PC-3 (cell line): ENCODE results near the gene GNAS. TPM values are rescaled to one million over a fixed set of nuclear protein-coding genes. Genes with fewer than 3 reads are reported as not detected.

Experiments
- ATAC-seq: fragments of 200-7000 bp; cut with Tn5 transposase; 2 replicates; pipeline ENCODE4 v1.9.1; 2020; ENCODE audit warnings: mild to moderate bottlenecking, moderate library complexity
- BruUV-seq: library from RNA; stranded (reverse); fragments of 400-500 nt; replicated peaks from 2 replicates; lab custom pipeline; 2021; lab: Mats Ljungman, UMichigan
- CTCF ChIA-PET: fragments of 300-600 bp; sonication (Branson Sonifier 250); formaldehyde crosslinking; loops from one replicate; lab custom pipeline; 2022; ENCODE audit warnings: antibody characterized with exemption; lab: Charles Lee
- POLR2A ChIA-PET: fragments of 300-600 bp; sonication (Branson Sonifier 250); formaldehyde crosslinking; loops from one replicate; lab custom pipeline; 2022; ENCODE audit warnings: antibody characterized with exemption; ENCODE audit not compliant: unreplicated experiment; lab: Charles Lee
- DNase-seq: peaks from one replicate; pipeline ENCODE4 v3.0.0-alpha.2; 2015
- H2AFZ ChIP-seq: fragments of 300-600 bp; sonication (generic); 2 replicates; pipeline ENCODE4 v1.6.0; 2016; ENCODE audit warnings: antibody characterized with exemption, low read length
- H3F3A ChIP-seq: fragments of 300-600 bp; sonication (generic); one replicate; pipeline ENCODE4 v1.6.0; 2017; ENCODE audit warnings: antibody characterized with exemption, low read length, control low read depth, mild to moderate bottlenecking; ENCODE audit not compliant: unreplicated experiment
- H3K27ac ChIP-seq: fragments of 300-600 bp; sonication (generic); 2 replicates; pipeline ENCODE4 v1.5.1; 2016; ENCODE audit warnings: mild to moderate bottlenecking, low read length
- H3K27me3 ChIP-seq: fragments of 300-600 bp; sonication (generic); 2 replicates; pipeline ENCODE4 v1.6.1; 2016; ENCODE audit warnings: low read length, mixed read lengths
- H3K36me3 ChIP-seq: fragments of 300-600 bp; sonication (generic); 2 replicates; pipeline ENCODE4 v1.6.1; 2016; ENCODE audit warnings: low read depth, mixed run types, low read length, mixed read lengths
- H3K4me1 ChIP-seq: fragments of 300-600 bp; sonication (generic); 2 replicates; pipeline ENCODE4 v1.5.1; 2016; ENCODE audit warnings: low read length; ENCODE audit not compliant: insufficient read depth
- H3K4me2 ChIP-seq: fragments of 300-600 bp; sonication (generic); 2 replicates; pipeline ENCODE4 v1.6.0; 2016; ENCODE audit warnings: low read length
- H3K4me3 ChIP-seq: fragments of 300-600 bp; sonication (generic); 2 replicates; pipeline ENCODE4 v1.5.1; 2016; ENCODE audit warnings: mild to moderate bottlenecking, low read length, mixed read lengths
- H3K79me2 ChIP-seq: fragments of 300-600 bp; sonication (generic); 2 replicates; pipeline ENCODE4 v1.6.1; 2017; ENCODE audit warnings: low read length, mixed read lengths
- H3K9ac ChIP-seq: fragments of 300-600 bp; sonication (generic); 2 replicates; pipeline ENCODE4 v1.6.0; 2016; ENCODE audit warnings: mild to moderate bottlenecking, low read length
- H3K9me2 ChIP-seq: fragments of 300-600 bp; sonication (generic); replicated peaks from 2 replicates; pipeline ENCODE4 v1.6.1; 2016; ENCODE audit warnings: mixed run types, low read length, mixed read lengths
- H3K9me3 ChIP-seq: fragments of 300-600 bp; sonication (generic); 2 replicates; pipeline ENCODE4 v1.6.1; 2016; ENCODE audit warnings: low read length, mixed read lengths
- H4K20me1 ChIP-seq: fragments of 300-600 bp; sonication (generic); 2 replicates; pipeline ENCODE4 v1.6.1; 2016; ENCODE audit warnings: low read length, mixed read lengths
- EZH2 ChIP-seq: fragments of 300-600 bp; sonication (generic); IDR thresholded peaks from one replicate; pipeline ENCODE4 v1.6.1; 2017; ENCODE audit warnings: antibody characterized with exemption, mild to moderate bottlenecking, low read length; ENCODE audit not compliant: unreplicated experiment
- EZH2phosphoT487 ChIP-seq: fragments of 300-600 bp; sonication (generic); IDR thresholded peaks from 2 replicates; pipeline ENCODE4 v1.6.1; 2018; ENCODE audit warnings: mild to moderate bottlenecking, antibody characterized with exemption, low read length, borderline replicate concordance
- intact Hi-C: fragments of 100-400 bp; cut with micrococcal nuclease; formaldehyde crosslinking; loops from 2 replicates; pipeline ENCODE4 v1.9.0; 2023
- total RNA-seq: library from RNA; depleted of rRNA; stranded (reverse); fragments of >200 nt; gene quantifications from 2 replicates; pipeline ENCODE4 v1.2.3, GENCODE V29; 2014
- TF ChIP-seq, protein P1 (sequence below): fragments of 300-600 bp; sonication (generic); conservative IDR thresholded peaks from 2 replicates; pipeline ENCODE4 v1.5.1; 2017; ENCODE audit warnings: antibody characterized with exemption, low read depth, mild to moderate bottlenecking, low read length

GNAS gene
- total RNA-seq, 1 experiment from 2014 or later = 694 TPM

DNA sequence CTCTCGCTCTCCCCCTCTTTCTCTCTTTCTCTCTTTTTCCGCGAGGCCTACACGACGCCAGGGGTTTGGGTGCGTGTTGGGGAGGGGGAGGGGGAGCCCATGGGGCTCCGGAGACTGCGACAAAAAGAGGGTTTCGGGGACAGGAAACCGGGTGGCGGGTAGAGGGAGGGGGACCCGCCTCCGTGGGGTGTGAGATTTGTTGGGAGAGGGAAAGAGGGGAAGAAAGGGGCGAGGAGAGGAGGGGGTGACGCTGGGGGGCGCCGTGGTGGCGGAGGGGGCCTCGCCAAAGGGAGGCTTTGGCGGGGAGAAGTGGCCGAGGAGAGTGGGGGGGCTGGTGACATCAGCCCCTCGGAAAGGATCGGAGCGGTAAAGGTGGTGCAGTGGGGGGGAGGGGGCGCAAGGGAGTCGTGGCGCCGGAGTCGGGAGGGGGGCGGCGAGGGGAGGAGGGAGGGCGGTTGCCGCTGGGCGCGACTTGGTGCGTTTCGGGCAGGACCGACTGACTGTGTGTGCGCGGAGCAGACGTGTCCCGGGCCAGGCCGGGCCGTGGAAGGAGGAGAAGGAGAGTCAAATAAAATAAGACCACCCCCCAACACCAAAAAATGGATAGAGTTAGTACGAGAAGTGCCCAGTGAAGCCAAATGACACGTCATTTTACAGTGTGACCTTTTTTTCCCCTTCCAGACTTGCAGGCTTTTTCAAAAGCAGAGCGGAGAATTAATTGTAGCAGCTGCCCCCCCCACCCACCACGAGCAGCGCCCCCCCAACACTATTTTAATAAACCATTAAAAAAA is 39.8 kb downstream of the GNAS start:
- H3K9me2 ChIP-seq = no peaks in the 10 kb centered on the region
- peaks cover 66% of the 10 kb centered on the region for H3K79me2 ChIP-seq
- H3K4me2 ChIP-seq = peak overlapping the region; percentile 78
- H3K27ac ChIP-seq = peak overlapping the region; percentile 62
- no TSS peak for BruUV-seq
- intact Hi-C loops = loop anchor here (5.0 kb wide), 2 partner anchors 90 to 140 kb away; partner anchors contain the start of genes ATP5F1E and NELFCD
- H3K27me3 ChIP-seq = no peaks in the 10 kb centered on the region
- peak overlapping the region; percentile 86 for H3K9ac ChIP-seq
- no peaks in the 10 kb centered on the region for H3F3A ChIP-seq
- peak overlapping the region; percentile 89 for H2AFZ ChIP-seq
- peak; percentile 66 for DNase-seq
- H3K36me3 ChIP-seq = peaks cover 20% of the 10 kb centered on the region; the same call in 1 of the 2 replicates
- peak overlapping the region; percentile 91 for H3K4me3 ChIP-seq
- ChIA-PET CTCF (no interaction called here), POLR2A (no interaction called here)
- TF ChIP-seq, protein P1, sequence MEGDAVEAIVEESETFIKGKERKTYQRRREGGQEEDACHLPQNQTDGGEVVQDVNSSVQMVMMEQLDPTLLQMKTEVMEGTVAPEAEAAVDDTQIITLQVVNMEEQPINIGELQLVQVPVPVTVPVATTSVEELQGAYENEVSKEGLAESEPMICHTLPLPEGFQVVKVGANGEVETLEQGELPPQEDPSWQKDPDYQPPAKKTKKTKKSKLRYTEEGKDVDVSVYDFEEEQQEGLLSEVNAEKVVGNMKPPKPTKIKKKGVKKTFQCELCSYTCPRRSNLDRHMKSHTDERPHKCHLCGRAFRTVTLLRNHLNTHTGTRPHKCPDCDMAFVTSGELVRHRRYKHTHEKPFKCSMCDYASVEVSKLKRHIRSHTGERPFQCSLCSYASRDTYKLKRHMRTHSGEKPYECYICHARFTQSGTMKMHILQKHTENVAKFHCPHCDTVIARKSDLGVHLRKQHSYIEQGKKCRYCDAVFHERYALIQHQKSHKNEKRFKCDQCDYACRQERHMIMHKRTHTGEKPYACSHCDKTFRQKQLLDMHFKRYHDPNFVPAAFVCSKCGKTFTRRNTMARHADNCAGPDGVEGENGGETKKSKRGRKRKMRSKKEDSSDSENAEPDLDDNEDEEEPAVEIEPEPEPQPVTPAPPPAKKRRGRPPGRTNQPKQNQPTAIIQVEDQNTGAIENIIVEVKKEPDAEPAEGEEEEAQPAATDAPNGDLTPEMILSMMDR = peak; percentile 39
- no peak for TF ChIP-seq EZH2phosphoT487
- H3K4me1 ChIP-seq = peaks cover 30% of the 10 kb centered on the region
- ATAC-seq = peak; percentile 9
- no peaks in the 10 kb centered on the region for H3K9me3 ChIP-seq
- H4K20me1 ChIP-seq = peaks cover 40% of the 10 kb centered on the region

DNA sequence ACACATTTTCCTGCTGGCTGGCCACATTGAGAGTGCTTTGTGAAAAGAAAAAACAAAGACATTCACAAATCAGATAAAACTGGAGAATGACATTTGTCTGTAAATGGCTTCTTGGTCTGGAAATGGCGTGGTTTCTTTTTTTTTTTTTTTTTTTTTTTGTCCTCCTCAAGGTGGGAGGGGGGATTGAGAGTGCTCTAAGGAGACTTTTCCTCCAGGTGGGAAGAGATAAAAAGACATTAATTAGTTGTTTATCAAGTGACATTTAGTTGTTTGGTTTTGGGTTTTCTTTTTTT is 40.4 kb downstream of the GNAS start:
- H3K9me2 ChIP-seq = no peaks in the 10 kb centered on the region
- DNase-seq (no peak), ATAC-seq (no peak)
- H3K4me2 ChIP-seq = peak overlapping the region; percentile 78
- ChIA-PET POLR2A (no interaction called here), CTCF (no interaction called here)
- H4K20me1 ChIP-seq = peaks cover 45% of the 10 kb centered on the region
- no peaks in the 10 kb centered on the region for H3K27me3 ChIP-seq
- H3F3A ChIP-seq = no peaks in the 10 kb centered on the region
- TF ChIP-seq, protein P1 = no peak
- TF ChIP-seq EZH2 = no peak
- no peak for TF ChIP-seq EZH2phosphoT487
- intact Hi-C loops = loop anchor here (5.0 kb wide), 2 partner anchors 89 to 139 kb away; partner anchors contain the start of genes ATP5F1E and NELFCD
- BruUV-seq = no TSS peak
- peaks cover 66% of the 10 kb centered on the region for H3K79me2 ChIP-seq
- peak overlapping the region; percentile 91 for H3K4me3 ChIP-seq
- H3K36me3 ChIP-seq = peaks cover 25% of the 10 kb centered on the region; the same call in 1 of the 2 replicates
- peaks cover 25% of the 10 kb centered on the region for H3K4me1 ChIP-seq
- H3K9me3 ChIP-seq = no peaks in the 10 kb centered on the region
- H3K27ac ChIP-seq = 0 out of 2 replicates have a peak overlapping the region, but pooled peaks have one; percentile 62
- H3K9ac ChIP-seq = peak overlapping the region; percentile 86
- H2AFZ ChIP-seq = peak overlapping the region; percentile 68
